GM21529 (cell line): ENCODE results near the gene ING2.
"Not testable (repeated sequence)": the region's sequence is repeated elsewhere in the genome, so short reads cannot be mapped to it uniquely, and the experiment has no call there.

Source experiments
- ATAC-seq: cut with Tn5 transposase; IDR thresholded peaks from one replicate; pipeline ENCODE4 v1.9.1; 2021; ENCODE audit not compliant: unreplicated experiment

ING2 gene

DNA sequence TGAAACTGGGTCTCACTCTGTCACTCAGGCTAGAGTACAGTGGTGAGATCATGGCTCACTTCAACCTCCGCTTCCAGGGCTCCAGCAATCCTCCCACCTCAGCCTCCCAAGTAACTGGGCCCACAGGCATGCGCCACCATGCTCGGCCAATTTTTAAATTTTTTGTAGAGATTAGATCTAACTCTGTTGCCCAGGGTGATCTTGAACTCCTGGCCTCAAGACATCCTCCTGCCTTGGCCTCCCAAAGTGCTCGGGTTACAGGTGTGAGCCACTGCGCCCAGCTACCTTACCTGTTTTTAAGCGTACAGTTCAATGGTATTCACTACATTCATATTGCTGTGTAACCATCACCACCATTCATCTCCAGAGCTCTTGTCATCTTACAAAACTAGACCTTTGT, 41.5 kb downstream of the ING2 start:
- no peak for ATAC-seq

DNA sequence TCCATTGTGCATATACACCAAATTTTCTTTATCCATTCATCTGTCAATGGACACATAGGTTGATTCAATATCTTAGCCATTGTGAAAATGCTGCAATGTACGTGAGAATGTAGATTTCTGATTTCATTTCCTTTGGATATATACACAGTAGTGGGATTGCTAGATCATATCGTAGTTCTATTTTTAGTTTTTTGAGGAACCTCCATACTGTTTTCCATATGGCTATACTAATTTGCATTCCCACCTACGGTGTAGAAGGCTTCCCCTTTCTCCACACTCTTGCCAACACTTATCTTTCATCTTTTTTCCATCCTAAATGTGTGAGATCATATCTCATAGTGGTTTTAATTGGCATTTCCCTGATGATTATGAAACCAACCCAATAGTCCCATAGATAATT, 43.4 kb downstream of the ING2 start:
- no peak for ATAC-seq

DNA sequence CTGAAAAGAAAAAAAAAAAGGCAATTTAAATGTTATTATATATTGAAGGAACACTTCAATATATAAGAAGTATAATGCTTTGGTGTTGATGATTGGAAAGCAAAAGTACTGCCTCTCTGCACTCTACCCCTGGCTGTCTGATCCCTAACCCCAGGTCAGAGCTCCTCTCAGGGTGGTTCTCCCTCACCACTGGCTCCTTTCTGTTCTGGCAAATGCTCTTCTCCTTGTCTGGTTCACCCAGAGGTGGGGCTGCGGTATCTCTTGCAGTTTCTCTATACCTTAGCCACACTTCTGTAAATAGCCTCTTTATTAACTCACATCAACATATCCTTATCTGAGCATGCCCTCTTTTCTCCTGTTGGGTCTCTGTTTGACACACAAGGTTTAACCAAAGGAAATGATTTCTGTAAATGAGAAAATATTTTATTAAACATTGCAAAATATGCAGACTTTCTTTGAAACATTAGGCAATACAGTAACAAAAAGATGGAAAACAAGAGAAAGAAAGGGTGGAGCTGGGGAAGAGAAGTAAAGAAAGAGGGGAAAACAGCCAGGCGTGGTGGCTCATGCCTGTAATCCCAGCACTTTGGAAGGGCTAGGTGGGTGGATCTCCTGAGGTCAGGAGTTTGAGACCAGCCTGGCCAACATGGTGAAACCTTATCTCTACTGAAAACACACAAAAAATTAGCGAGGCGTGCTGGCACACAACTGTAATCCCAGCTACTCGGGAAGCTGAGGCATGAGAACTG, 45.7 kb downstream of the ING2 start:
- no peak for ATAC-seq

DNA sequence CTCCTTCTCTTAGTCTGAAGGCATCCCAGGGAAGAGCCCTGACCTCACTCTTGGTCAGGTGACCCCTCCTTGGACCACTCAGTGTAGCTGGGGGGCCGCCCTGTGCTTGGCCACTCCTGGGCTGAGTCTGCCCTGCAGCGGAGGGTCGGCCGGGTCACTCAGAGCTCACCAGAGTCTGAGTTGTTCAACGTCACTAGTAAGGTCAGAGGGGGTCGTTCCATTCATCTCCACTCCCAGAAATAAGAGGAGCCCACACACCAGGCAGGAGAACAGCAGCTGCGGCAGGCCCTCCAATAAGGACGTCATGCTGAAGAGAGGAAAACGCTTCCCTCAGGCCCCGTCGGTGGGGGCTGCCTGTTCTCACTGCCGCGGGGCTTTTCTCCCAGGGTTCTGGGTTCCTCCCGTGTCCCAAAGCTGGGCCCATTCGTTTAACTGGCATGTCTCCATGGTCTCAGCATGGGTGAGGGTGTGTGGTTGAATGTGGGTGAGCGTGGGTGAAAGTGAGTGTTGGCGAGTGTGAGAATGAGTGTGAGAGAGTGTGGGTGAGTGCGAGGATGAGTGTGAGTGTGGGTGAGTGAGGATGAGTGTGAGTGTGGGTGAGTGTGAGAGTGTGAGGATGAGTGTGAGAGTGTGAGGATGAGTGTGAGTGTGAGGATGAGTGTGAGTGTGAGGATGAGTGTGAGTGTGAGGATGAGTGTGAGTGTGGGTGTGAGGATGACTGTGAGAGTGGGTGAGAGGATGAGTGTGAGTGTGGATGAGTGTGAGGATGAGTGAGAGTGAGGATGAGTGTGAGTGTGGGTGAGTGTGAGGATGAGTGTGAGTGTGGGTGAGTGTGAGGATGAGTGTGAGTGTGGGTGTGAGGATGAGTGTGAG, 47.7 kb downstream of the ING2 start:
- no peak for ATAC-seq

DNA sequence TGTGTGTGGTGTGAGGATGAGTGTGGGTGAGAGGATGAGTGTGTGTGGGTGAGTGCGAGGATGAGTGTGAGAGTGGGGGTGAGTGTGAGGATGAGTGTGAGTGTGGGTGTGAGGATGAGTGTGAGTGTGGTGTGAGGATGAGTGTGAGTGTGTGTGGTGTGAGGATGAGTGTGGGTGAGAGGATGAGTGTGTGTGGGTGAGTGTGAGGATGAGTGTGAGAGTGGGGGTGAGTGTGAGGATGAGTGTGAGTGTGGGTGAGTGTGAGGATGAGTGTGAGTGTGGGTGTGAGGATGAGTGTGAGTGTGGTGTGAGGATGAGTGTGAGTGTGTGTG, 48.3 kb downstream of the ING2 start:
- not testable (repeated sequence) for ATAC-seq

DNA sequence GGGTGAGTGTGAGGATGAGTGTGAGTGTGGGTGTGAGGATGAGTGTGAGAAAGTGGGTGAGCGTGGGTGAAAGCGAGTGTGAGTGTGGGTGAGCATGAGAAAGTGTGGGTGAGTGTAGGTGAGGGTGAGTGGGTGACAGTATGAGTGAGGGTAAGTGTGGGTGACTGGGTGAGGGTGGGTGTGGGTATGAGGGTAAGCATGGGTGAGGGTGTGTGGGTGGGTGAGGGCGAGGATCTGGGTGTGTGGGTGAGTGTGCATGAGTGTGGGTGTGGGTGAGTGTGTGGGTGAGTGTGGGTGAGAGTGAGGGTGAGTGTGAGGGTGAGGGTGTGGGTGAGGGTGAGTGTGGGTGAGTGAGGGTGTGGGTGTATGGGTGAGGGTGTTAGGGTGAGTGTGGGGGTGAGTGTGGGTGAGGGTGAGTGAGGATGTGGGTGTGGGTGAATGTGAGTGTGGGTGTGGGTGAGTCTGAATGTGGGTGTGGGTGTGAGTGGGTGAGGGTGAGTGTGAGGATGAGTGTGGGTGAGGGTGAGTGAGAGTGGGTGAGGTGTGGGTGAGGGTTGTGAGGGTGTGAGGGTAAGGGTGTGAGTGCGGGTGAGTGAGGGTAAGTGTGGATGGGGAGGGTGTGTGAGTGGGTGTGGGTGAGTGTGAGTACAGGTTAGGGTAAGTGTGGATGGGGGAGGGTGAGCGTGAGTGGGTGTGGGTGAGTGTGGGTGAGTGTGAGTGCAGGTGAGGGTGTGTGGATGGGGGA, 48.9 kb downstream of the ING2 start:
- no peak for ATAC-seq

DNA sequence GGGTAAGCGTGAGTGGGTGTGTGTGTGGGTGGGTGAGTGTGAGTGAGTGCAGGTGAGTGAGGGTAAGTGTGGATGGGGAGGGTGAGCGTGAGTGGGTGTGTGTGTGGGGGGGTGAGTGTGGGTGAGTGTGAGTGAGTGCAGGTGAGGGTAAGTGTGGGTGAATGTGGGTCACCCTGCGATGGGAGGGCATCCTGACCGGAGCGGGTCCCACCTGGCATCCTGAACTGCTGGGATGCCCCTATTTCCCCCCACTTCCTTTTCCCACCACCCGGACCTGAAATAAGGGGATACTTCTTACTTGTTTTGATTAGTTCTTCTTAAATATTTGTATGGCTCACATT, 49.5 kb downstream of the ING2 start:
- no peak for ATAC-seq

DNA sequence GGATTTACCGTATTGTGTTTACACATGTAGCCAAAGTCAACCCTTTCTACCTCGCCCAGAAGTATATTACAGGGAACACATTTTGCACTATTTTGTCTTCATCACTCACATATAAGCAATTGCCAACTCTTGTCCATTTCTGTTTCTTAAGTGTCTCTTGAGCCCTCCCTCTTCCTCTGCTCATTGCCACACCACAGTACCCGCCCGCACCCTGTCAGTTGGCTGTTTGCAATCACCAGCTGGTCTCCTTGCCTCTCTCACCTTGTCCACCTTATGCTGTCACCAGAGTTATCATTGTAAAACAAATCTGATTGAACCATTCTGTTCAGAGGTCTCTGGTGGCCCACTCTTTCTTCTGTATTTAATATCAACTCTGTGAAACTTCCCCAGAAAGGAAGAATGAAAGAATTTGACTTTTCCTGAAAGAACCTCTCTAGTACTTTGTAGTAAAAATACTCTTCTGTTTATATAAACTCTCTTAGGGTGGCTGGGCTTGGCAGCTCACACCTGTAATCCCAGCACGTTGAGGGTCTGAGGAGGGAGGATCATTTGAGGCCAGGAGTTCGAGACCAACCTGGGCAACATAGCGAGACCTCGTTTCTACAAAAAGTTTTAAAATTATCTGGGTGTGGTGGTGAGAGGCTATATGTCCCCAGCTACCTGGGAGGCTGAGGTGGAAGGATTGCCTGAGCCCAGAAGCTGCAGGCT, 50.2 kb downstream of the ING2 start:
- ATAC-seq = no peak

DNA sequence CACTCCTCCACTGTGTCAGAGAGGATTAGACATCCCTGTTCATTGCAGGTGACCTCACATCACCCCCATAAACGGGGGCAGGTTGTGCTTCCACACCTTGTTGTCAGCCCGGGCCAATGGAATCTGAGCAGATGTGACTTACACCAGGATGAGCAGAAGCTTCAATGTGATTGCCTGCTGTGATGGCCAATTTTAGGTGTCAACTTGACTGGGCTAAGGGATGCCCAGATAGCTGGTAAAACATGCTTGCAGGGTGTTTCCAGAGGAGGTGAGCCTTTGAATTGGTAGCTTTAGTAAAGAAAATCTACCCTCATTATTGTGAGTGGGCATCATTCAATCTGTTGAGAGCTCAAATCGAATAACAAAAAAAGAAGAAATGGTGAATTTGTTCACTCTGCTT, 52.1 kb downstream of the ING2 start:
- ATAC-seq = no peak

DNA sequence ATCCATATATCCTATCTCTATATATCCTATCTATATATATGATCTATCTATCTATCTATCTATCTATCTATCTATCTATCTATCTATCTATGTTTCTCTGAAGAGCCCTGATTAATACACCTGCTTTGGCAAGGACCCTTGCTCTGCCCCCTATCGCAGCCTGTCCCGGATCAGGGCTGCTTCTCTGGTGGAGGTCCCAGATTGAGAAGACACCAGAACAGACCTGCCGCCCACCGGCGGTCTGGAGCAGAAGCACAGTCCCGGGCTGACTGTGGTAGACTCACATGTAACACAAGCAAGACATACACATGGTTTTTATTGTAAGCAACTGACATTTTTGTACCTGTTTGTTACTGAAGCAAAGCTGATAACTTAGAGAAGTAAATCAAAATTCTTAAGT, 52.8 kb downstream of the ING2 start:
- no peak for ATAC-seq

DNA sequence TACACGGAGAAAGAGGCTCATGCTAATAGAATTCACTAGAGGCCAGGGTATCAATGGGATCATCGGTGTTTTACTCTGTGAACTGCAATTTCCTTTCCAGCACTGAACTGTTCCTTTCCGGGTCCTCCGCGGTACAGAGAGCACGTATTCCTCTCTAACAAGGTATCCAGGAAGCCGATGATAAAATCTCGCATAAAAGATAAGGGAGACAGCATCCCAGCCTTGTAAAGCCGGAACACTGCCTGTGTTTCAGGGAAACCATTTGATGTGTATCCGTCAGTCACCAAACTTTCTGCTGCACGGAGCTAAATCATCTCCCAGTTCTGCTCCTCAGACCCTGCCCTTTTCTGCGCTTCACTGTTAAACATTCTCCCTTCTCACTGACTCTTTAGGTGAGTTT, 54.0 kb downstream of the ING2 start:
- no peak for ATAC-seq

DNA sequence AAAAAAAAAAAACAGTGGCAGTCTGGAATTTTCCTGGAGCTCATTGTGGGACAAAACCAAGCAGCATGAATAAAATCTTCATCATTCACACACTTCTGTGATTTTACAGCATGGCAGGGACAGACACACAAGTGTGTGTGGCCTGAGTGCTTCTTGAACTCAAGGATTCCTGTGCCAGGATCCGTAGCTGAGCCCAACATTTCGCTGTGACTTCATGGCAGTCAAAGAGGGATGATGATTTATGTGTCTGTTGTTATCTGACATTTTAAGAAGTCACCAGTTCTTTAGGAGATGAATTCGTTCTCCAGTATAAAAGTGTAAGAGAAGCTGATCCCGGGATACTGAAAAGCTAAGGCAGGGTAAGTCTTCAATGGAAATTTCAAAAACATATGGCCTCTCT, 57.0 kb downstream of the ING2 start:
- no peak for ATAC-seq
